ENCODE data around the gene PLEKHG3.

The PLEKHG3 gene

GRCh38 chr14:64790478-64790877, 86.3 kb downstream of the PLEKHG3 start:
- no peak for DNase-seq

DNA sequence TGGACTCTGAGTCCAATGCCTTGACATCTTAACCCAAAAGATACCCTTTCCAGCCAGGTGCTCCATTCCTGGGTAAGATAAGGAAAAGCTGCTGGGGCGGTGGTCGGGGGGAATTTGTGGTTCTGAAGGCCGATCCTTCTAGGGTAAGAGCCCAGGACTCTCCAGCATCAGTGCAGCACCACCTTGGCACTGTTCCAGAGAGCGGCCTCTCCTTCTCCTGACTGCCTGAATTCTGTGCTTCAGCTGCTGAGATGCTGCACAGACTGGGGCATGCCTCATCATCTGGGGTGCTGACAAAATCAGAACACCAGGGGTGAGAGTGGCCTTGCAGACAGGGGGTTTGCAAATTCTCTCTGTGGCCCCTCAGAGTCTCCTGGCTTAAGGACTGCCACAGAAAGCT, 88.0 kb downstream of the PLEKHG3 start:
- no peak for DNase-seq

DNA sequence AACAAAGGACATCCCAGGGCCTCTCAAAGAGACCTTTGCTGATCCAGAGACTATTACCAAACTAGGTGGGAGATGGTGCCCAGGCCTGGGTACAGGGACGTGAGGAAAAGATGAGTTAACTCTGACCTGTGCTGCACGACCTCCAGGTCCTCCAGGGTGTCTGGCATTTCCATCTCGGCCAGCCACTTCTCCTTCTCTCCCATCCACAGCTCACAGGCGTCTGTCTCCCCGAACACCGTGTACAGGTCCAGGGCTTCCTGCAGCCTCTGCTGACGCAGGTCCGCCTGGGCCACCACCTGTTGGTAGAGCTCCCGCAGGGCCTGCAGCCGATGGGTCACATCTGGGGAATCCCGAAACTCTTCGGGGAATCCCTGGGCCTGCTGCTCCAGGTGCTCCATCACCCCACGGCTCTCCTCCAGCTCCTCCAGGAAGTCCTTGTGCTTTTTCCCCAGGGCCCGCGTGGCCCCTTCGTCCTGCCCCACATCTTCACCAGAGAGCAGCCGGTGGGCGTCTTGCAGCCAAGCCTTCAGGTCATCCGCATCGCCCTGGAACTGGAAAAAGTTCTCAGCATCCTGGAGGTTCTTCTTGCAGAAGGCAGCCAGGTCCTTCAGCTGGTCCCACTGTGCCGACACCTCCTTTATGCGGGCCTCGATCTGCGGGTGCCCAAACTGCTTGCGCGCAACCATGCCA, 88.8 kb downstream of the PLEKHG3 start:
- no peak for DNase-seq

DNA sequence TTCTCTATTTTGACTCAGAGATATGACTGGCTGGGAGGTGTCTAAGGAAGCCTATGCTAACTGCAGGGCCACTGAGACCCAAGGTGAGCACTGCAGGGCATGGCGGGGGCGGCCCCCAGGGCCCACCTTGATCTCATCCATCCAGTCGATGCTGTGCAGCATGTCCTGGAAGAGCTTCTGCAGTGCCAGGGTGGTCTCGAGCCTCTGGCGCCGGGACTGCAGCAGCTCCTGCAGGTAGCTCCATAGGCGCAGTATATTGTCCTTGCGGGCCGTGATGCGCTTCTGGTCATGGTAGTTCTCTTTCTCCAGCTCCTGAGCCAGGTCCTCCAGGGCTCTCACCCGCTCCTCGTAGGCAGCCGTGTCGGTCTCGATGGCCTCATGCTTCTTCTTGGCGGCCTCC, 91.0 kb downstream of the PLEKHG3 start:
- DNase-seq = no peak

DNA sequence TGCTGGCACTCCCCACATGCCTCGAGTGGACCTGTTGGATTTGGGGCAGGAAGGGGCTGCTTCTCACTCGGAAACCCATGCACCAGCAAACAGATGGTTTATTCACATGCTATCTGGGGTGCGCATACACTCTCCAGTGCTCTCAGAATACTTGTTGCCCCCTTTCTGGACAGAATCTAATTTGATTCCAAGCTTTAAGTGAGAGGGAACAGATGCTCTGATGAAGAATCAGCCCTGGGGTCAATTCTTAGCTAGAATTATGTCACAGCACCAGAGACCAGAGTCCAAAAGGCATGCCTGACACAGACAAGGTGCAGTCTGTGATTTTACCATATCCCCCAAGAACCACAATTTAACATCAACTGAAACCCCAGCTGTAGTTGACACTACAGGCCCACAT, 91.7 kb downstream of the PLEKHG3 start:
- no peak for DNase-seq

DNA sequence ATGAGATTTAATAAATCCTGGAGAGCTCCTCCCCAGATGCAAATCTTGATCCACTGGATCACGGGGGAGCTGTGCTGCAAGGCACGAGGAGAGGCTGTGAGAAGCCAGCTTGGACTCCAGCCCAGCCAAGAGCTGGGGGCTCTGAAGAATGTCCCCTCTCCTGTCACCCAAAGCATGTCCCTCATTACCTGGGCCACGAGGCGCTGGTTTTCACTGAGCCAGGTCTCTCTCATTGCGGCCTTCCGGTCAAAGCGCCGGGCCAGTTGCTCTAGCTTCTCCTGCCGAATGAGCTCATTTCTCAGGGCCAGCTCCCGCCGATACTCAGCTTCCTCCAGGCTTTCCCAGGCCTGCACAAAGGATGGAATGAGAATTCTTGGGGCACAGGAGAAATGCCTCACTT, 92.1 kb downstream of the PLEKHG3 start:
- DNase-seq = no peak

DNA sequence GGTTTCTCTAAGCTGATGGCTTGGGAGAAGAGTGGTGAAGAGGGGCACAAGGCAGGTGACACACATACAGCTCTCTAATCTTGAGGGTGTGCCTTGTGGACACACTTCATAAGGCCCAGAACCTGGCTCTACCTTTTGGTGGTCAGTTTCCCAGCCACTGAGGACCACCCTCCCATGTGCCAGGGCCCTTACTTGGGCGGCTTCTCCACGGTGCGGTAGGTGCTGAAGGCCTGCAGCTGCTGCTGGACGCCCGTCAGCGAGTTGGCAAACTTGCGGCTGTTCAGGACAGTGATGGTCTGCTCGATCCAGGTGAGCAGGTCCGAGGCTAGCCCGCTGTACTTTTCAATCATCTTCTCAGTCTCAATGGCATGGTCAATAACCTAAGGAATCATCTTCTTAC, 95.3 kb downstream of the PLEKHG3 start:
- no peak for DNase-seq

All from femur (tissue), 1 donor.